Daoy (cell line): Measurements from ENCODE around the gene PLCG1. TPM values are rescaled to one million over a fixed set of nuclear protein-coding genes. Genes with fewer than 3 reads are reported as not detected.

Experiments used
- DNase-seq: peaks from one replicate; pipeline ENCODE4 v3.0.0-alpha.2; 2015; ENCODE audit warnings: low read depth
- total RNA-seq: library from RNA; depleted of rRNA; stranded (reverse); fragments of >200 nt; shearing (Covaris generic); gene quantifications from 2 replicates; pipeline ENCODE4 v1.2.3, GENCODE V29; 2014

Gene PLCG1
- total RNA-seq, 1 experiment from 2014 or later, result 37.1 TPM

DNA sequence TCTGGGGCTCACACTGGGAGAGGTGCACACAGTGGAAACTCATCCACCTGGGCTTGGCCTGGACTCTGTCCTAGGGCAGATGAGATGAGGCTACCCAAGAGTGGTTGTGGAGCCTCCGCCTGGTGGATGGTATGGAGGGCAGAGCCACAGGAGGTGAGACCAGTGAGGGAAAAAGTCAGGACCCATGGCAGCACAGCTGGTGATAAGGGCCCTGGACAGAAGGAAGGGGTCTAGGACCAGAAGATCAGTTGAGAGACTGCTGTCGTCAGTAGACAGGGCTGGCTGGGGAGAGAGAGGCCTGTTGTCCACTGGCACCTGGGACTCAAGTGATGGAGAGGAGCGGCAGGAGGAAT lies 29.8 kb downstream of the PLCG1 start:
- no peak for DNase-seq

DNA sequence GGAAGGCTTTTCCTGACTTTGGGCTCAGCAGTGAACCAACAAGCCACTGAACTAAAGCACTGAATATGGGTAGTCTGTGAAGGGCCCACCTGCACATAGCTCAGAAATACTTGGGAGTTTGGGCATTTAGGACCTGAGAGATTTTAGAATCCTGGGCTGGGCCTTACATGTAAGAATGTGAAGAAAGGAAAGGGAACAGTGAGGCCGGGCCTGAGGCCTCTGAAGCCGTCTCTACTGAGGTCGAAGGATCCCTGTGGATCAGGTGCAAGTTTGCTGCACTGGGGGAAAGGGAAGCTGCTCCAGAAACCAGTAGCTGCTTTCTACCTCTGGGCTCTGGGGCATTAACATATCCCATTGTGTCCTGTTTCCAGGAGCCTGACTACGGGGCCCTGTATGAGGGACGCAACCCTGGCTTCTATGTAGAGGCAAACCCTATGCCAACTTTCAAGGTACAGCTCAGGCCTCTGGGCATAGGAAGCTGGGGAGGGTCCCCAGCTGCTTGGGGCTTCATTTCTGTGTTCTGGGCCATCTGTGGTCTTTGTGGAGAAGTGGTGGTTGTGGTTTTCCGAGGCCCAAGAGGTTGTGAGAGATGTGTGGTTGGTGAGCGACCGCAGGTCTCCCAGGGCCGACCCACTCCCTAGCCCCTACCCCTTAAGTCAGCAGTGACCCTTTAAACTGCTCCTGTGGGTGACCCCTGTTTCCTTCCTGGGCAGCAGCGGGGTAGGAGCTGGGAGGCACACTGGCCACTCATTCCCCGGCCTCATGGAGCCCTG lies 30.3 kb downstream of the PLCG1 start:
- DNase-seq, result no peak

DNA sequence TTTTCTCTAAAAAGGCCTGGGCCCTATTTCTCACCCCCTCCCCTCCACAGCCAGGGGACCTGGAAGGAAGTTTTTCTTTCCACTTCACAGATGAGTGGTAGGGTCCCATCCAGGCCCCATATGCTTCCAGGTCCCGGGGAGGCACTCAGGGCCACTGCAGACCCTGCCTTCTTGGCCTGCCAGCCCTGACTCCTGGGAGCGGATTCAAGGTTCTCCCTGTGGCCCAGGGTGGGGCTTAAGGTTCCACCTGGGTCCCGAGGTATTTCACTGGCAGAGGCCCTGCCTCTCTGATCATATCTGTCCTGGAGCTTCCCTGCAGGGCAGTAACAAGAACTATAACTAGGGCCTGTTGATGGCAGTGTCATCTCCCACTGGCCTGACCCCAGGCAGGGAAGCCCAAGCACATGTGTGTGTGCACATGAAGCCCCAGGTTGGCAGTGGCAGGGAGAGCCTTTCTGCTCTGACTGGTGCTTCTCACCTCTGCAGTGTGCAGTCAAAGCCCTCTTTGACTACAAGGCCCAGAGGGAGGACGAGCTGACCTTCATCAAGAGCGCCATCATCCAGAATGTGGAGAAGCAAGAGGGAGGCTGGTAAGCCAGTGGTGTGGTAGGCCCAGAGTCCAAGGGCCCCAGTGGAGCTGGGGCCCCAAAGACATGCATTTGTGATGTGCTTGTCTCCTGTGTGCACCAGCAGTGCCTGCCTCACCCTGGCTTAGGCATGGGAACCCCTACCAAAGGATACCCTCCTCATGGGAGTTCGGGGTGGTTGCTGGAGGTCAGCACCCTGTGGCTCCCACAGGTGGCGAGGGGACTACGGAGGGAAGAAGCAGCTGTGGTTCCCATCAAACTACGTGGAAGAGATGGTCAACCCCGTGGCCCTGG lies 31.2 kb downstream of the PLCG1 start:
- DNase-seq, result no peak

DNA sequence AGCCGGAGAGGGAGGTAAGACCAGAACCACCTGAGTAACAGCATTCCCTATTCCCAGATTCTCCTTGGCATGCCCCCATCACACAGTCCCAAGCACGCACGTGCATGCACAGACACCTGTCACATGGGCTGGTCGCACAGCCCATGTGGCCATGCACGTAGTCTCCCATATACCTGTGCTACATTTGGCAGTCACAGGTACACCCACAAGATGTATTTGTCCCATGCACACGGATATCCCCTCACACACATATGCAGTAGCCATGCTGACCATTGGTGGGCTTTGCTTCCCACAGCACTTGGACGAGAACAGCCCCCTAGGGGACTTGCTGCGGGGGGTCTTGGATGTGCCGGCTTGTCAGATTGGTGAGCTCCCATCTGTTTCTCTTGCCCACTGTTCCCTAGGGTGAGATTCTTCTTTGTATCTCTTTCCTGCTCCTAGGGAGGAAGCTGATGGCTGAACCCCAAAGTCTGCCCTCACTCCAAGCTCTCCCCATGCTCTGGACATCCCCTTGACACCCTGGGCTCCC lies 31.9 kb downstream of the PLCG1 start:
- DNase-seq, result no peak

DNA sequence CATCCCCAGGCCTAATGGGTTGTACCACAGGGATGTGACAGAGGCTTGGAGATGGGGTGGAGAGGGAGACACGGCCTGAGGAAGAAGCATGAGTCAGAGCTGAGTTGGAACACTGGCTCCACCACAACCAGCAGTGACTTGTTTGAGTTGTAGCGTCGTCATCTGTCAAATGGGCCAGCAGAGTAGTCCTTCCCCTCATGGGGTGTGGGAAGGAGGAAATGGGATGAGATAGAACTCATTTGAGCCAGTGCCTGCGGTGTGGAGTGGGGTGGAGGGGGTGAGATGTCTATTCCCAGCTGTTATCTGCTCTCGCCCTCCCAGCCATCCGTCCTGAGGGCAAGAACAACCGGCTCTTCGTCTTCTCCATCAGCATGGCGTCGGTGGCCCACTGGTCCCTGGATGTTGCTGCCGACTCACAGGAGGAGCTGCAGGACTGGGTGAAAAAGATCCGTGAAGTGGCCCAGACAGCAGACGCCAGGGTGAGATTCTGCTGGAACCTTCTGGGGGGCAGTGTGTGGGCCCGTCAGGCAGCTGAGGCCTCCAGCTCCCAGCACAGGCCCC lies 32.5 kb downstream of the PLCG1 start:
- DNase-seq, result peak; percentile 60

DNA sequence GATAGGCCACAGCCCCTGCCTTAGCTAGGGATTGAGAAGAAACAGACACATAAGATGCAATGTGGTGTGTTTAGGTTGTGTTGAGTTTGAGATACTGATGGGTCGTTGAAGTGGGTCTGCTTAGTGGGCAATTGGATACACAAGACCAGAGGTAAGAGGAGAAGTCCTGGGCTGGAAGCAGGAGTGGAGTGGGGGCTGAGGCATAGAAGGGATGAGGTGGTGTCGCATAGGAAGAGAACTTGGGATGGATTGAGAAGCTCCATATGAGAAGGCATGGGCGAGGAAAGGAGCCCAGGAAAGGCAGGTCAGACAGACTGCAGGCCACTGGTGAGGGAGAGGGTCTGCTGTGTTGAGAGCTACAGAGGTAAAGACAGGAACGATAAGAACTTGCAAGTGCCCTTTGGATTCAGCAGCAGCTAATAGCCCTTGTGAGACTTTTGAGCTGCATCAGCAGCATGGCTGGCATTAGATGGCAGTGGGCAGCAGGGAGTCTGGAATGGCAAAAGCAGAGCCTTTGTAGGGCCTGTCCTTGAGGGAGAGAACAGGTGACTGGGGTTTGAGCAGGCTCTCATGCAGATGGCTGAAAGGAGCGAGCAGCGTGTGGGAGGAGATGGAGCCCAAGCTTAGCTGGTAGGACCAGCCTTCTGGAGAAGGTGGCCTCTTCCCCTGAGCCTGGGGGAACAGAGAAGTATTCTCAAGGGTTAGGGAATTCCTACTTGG lies 33.2 kb downstream of the PLCG1 start:
- DNase-seq, result no peak

GRCh38 chr20:41171736-41172295 lies 34.5 kb downstream of the PLCG1 start:
- DNase-seq, result no peak

DNA sequence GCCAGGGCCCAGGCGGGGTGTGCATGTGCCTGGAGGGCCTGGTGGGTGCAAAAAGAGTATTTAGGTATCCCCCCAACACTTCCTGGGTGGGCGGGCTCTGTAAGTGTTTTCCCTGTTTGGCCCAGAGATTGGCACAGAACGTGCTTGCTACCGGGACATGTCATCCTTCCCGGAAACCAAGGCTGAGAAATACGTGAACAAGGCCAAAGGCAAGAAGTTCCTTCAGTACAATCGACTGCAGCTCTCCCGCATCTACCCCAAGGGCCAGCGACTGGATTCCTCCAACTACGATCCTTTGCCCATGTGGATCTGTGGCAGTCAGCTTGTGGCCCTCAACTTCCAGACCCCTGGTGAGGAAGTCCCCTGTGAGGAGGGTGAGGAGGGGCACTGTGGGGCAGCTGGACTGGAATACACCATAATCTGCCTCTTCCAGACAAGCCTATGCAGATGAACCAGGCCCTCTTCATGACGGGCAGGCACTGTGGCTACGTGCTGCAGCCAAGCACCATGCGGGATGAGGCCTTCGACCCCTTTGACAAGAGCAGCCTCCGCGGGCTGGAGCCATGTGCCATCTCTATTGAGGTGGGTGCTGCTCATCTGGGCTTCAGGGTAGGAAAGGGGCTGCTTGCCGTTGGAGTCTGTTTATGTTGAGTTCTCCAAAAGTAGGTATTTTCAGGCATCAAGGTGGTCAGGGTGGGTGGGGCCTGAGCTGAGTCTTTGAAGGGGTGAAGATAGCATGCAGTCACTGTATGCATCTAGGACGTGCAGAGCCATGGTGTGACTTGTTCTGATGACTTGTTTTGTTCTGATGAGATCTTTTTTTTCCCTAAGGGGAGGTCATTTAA lies 35.2 kb downstream of the PLCG1 start:
- no peak for DNase-seq

DNA sequence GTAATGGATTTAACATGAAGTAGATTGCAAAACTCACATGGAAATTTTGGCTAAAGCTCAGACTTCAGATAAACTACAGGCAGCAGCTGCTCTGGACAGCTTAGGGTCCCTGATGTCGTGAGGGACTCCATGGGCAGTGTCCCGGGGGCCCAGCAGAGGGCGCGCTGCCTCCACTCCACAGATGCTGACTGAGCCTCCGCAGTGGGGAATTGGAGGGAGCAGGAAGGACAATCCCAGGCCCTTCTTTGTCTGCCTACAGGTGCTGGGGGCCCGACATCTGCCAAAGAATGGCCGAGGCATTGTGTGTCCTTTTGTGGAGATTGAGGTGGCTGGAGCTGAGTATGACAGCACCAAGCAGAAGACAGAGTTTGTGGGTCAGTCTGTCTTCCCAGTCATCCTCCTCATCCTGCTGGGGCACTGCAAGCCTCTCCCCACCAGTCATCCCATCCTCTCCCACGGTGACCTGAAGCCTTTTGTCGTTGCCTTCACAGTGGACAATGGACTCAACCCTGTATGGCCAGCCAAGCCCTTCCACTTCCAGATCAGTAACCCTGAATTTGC lies 35.9 kb downstream of the PLCG1 start:
- peak; percentile 62 for DNase-seq

DNA sequence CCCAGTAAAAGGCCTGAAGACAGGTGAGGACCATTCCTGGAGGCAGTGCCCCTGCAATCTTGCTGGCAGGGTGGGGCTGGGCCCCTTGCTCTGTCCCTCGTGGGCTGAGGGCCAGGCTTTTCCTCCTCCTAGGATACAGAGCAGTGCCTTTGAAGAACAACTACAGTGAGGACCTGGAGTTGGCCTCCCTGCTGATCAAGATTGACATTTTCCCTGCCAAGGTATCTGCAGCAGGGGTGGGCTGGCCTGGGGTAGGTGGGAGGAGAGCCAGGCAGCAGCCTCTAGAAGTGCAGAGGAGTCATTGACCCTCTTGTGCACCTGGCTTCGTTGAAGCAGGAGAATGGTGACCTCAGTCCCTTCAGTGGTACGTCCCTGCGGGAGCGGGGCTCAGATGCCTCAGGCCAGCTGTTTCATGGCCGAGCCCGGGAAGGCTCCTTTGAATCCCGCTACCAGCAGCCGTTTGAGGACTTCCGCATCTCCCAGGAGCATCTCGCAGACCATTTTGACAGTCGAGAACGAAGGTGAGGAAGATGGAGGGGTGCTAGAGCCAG lies 36.5 kb downstream of the PLCG1 start:
- DNase-seq, result no peak

DNA sequence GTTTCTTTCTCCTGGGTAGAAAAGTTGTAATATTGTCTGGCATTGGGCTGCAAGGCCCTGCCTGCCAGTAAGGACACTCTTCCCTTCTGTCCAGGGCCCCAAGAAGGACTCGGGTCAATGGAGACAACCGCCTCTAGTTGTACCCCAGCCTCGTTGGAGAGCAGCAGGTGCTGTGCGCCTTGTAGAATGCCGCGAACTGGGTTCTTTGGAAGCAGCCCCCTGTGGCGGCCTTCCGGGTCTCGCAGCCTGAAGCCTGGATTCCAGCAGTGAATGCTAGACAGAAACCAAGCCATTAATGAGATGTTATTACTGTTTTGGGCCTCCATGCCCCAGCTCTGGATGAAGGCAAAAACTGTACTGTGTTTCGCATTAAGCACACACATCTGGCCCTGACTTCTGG lies 37.0 kb downstream of the PLCG1 start:
- DNase-seq, result no peak

- DNase-seq, result no peak
These were observed 37.4 kb downstream of the PLCG1 start for GRCh38 chr20:41174782-41175181.

DNA sequence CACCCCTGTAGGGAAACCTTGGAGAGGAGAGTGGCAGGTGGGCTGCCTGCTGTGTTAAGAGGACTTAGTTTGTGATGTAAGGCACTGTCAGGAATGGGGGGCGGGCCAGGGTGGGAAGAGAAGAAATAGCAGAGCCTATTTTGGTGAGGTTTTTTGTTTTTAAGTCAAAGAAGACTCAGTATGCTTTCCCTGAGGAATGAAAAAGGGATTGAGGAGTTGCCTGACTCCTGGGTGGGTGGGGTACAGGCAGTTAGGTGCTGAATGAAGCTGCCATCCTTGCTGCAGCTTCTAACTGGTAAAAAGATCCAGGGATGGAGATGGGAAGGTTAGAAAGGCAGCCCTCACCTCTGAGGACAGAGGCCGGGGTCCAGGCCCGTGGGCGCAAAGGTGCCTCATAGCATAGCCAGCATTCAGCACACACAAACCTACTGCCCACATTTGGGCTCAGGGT lies 37.9 kb downstream of the PLCG1 start:
- DNase-seq, result no peak

- no peak for DNase-seq
These were observed 38.5 kb downstream of the PLCG1 start for GRCh38 chr20:41175727-41176330.

DNA sequence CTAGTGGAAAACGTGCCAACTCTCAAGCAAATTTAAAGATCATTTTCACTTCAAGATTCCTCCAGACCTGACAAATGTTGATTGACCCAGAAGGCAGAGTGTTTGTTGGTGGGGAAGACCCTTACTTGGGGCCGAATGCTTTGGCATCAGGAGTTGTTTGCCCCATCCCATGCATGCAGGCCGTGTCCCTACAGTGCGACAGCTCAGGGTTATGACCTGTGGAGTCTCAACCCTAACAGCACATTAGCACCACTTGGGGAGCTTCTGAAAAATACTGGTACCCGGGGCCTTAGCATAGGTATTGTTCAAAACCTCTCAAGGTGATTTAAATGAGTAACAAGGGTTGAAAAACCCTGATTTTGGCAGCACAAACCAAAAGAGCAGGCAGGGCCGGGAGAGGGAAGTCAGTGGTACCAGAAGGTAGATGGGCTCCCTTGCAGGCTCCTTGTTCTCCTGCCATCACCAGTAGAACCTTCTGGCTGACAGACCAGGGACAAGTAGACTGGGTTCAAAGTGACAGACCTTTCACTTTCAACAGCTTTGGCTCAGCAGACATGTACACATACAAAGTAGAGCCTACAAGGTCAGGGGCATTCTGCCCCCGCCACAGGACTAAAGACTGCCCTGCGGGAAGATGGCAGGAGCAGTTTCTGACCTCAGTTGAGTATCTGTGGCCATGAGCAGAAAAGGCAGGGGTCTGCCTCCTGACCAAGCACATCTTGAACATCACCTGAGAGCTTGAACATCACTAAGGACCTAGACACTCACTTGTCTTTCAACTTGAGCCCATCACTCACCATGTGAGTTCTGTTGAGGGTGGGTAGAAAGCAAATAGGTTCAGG lies 39.6 kb downstream of the PLCG1 start:
- no peak for DNase-seq

- DNase-seq, result peak; percentile 84
These were observed 40.3 kb downstream of the PLCG1 start for GRCh38 chr20:41177636-41178035.

DNA sequence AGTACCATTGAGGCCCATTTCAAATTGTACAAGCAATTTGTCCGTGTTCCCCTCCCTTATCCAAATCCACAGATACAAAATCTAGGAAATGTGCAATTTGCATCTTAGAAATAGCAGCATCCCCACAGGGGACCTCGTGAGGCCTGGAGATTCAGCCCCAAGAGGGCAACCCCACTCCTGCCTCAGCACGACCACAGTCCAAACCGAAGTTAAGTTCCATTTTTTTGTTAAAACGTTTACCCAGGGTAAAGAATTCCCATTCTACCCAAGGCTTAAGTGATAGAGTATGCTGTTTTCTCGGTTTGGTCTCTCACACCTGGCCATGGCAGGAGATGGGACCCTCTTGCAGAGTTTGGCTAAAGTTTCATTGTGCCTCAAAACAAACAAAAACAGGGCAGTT lies 41.2 kb downstream of the PLCG1 start:
- no peak for DNase-seq

DNA sequence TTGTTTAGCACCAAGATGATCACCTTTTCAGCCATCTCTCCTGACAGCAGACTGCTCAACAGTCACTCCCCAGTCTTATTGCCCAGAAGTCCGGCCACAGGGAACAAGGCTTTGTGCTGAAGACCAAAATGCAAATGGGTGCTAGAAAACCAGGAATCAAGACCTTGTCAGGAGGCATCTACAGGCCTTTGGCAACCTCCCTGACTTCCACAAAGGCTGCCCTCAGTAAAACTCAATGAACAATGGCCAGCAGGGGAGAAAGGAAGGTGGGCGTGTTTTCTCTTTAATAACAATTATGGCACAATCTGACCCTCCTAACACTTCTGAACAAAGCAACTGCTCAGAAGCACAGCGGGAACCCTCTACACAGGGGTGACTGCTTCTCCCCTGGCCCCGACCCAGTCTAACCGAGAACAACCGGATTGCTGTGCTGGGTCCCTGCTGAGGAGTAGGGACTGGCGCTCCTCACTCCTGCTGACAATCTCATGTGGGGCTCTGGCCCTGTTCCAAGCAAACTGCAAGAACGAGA lies 41.6 kb downstream of the PLCG1 start:
- no peak for DNase-seq
